Measurements from ENCODE around the gene GRB14. TPM values are rescaled to one million over a fixed set of nuclear protein-coding genes. Genes with fewer than 3 reads are reported as not detected.
"Not testable (repeated sequence)": the region's sequence is repeated elsewhere in the genome, so short reads cannot be mapped to it uniquely, and the experiment has no call there.

Gene GRB14
- total and polyA plus RNA-seq, 7 donors: 0.74 to 30.0 (median 4.8) TPM

GRCh38 chr2:164558450-164558849, 62.8 kb downstream of the GRB14 start:
- H3K36me3 ChIP-seq (ENCODE audit: insufficient read depth in 1 of 2, low read depth in 1 of 2): no peaks in the 10 kb centered on the region
- intact Hi-C loops (cut with DNase I): no loop called here

GRCh38 chr2:164554487-164554886, 66.8 kb downstream of the GRB14 start:
- H3K27me3 ChIP-seq (ENCODE audit: insufficient read depth in 3 of 3, low read length in 2 of 3): no peaks in the 10 kb centered on the region
- no peak for DNase-seq
- no peaks in the 10 kb centered on the region for H3K4me1 ChIP-seq
- 57 to 74% (median 59%) methylated on average over 2 of the region's 2 CpGs for WGBS, 3 donors
- no peak for ATAC-seq
- no peaks in the 10 kb centered on the region for H3K36me3 ChIP-seq (ENCODE audit: insufficient read depth in 1 of 2, low read depth in 1 of 2)
- intact Hi-C loops (cut with DNase I): no loop called here
- TF ChIP-seq CTCF (IDR thresholded peaks at IDR 0.05): no peak
- H3K4me3 ChIP-seq: no peak overlapping the region
- H3K9me3 ChIP-seq: no peaks in the 10 kb centered on the region
- no peak overlapping the region for H3K27ac ChIP-seq

More at GRCh38 chr2:164558450-164558849, 62.8 kb downstream of the GRB14 start:
- Histone ChIP-seq H3K4me1 (peaks cover 6% of the 10 kb centered on the region), H3K27ac (no peak overlapping the region), H3K27me3 (ENCODE audit: insufficient read depth in 3 of 3, low read length in 2 of 3) (no peaks in the 10 kb centered on the region), H3K9me3 (no peaks in the 10 kb centered on the region), H3K4me3 (no peak overlapping the region)
- no peak for DNase-seq
- no peak for TF ChIP-seq CTCF (IDR thresholded peaks at IDR 0.05)
- 51 to 60% (median 54%) methylated on average over 2 of the region's 2 CpGs for WGBS, 3 donors
- no peak for ATAC-seq

GRCh38 chr2:164551519-164551918, 69.8 kb downstream of the GRB14 start:
- no peak for DNase-seq
- no peak for TF ChIP-seq CTCF (IDR thresholded peaks at IDR 0.05)
- Histone ChIP-seq H3K27ac (no peak overlapping the region), H3K9me3 (no peaks in the 10 kb centered on the region), H3K4me3 (no peak overlapping the region), H3K4me1 (no peaks in the 10 kb centered on the region), H3K27me3 (ENCODE audit: insufficient read depth in 3 of 3, low read length in 2 of 3) (no peaks in the 10 kb centered on the region), H3K36me3 (ENCODE audit: insufficient read depth in 1 of 2, low read depth in 1 of 2) (no peaks in the 10 kb centered on the region)
- 92 to 94% (median 93%) methylated on average over 4 of the region's 4 CpGs for WGBS, 3 donors
- no peak for ATAC-seq
- intact Hi-C loops (cut with DNase I): no loop called here

- H3K4me3 ChIP-seq; H3K27ac ChIP-seq; H3K9me3 ChIP-seq; intact Hi-C loops (cut with DNase I); ATAC-seq; H3K36me3 ChIP-seq (ENCODE audit: insufficient read depth in 1 of 2, low read depth in 1 of 2); H3K4me1 ChIP-seq; DNase-seq; H3K27me3 ChIP-seq (ENCODE audit: insufficient read depth in 3 of 3, low read length in 2 of 3): not testable (repeated sequence)
- WGBS, 3 donors: 95 to 98% (median 96%) methylated on average over 3 of the region's 3 CpGs
Observed at GRCh38 chr2:164549705-164550104, 71.6 kb downstream of the GRB14 start.

GRCh38 chr2:164545484-164545883, 75.8 kb downstream of the GRB14 start:
- Histone ChIP-seq H3K9me3 (no peaks in the 10 kb centered on the region), H3K36me3 (ENCODE audit: insufficient read depth in 1 of 2, low read depth in 1 of 2) (no peaks in the 10 kb centered on the region), H3K27me3 (ENCODE audit: insufficient read depth in 3 of 3, low read length in 2 of 3) (no peaks in the 10 kb centered on the region), H3K4me1 (no peaks in the 10 kb centered on the region), H3K4me3 (no peak overlapping the region), H3K27ac (no peak overlapping the region)
- WGBS, 3 donors: 68 to 74% (median 74%) methylated on average over 5 of the region's 5 CpGs
- ATAC-seq (no peak), DNase-seq (no peak)
- intact Hi-C loops (cut with DNase I): no loop called here
- no peak for TF ChIP-seq CTCF (IDR thresholded peaks at IDR 0.05)
